ENCODE measurements around the gene ALPG.
"Not testable (repeated sequence)": the region's sequence is repeated elsewhere in the genome, so short reads cannot be mapped to it uniquely, and the experiment has no call there.

ALPG gene

DNA sequence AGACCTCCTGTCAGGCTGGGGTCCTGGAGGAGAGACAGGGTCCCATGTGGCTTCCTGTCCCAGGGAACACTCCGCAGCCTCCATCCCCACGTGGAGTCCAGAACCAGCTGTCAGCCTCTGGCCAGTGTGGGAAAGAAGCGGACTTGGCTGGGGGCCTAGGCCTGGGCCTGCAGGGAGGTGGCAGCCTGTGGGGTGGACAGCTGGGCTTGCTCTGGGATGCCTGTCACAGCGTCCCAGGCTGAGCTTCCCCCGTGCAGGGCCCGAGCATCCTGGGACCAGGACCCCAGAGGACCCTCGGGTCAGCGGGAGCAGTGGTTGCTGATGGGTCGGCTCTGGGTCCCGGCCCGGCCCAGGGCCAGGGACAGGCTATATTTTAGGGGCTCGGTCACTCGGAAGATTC, 35.8 kb downstream of the ALPG start:
- not testable (repeated sequence) for DNase-seq

DNA sequence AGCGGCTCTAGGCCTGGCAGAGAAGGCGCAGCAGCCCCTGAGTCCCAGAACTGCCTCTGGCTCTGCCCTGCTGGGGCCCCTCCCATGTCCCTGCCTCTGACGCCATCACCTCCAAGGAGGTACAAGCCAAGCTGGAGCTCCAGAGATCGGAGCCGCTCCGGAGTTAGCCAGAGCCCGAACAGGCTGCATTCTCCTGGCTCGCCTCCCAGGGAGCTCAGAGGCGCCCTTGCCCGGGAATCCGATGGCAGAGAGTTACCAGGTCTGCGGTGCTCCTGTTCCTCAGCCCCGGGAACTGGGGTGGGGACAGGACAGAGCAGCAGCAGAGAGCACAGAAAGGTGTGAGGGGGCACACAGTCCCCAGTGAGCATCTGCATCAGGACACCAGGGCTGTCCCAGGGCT, 36.4 kb downstream of the ALPG start:
- DNase-seq, result not testable (repeated sequence)

DNA sequence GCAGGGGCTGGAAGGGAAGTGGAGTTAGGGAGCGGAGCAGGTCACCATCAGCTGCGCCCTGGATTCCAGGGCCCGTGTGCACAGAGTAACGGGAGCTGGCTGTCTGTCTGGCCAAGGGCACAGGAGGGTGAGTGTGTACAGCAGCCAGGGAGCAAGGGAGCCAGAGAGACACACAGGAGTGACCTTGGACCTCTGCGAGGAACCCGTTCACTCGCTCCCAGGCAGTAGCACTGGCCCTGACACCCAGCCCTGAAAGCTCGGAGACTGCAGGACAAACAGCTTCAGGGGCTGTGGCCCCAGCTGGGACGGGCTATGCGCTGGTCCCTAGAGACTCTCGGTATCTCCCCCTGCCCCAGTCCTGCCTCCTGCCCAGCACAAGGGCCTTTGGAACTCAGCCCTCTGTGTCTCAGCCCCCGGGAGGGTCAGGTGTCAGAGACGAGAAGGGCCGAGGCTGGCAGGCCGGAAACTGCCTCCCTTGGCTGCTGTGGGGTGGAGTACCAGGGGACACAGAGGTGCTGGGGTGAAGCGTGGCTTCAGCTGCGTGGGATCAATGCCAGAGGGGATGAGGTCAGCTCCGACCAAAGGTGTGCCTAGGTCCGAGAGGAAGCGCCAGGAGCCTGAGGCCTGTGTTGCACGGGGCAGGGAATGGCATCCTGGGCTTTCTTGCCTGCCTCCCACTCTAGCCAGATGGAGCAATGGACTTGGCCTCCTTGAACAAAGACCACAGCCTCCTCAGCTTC, 37.2 kb downstream of the ALPG start:
- DNase-seq, result not testable (repeated sequence)

DNA sequence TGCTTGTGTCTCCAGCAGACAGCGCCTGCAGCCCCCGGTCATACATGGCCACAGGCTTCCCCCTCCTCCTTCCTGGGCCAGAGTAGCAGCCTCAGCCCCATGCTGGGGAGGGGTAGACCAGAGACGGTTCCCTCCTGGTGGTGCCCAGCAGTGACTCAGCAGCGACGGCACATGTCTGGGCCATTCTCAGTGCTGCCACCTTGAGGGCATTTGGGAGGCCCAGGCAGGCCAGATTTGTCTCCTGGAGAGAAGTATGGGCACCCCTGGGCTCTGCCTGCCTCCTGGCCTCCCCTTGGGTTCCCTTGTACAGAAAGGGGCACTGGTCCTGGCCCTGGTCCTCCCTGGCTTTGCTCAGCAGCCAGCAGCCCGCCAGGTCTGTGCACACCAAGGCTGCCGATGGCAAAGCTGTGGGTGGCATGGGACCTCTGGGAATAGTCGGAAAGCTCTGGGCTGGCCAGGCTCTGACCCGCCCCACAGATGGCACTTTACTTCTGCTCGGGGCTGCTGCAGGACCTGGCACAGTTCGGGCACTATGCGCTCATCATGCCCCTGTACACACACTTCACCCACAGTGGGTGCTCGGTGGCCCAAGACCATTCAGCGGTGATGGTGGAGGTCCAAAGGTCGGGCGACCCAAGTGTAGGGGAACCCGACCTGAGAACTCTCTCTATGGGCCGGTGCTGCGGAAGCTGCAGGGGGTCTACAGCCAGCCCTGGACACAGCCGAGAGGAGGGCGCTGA, 37.9 kb downstream of the ALPG start:
- peak; percentile 62 to 72 for DNase-seq

DNA sequence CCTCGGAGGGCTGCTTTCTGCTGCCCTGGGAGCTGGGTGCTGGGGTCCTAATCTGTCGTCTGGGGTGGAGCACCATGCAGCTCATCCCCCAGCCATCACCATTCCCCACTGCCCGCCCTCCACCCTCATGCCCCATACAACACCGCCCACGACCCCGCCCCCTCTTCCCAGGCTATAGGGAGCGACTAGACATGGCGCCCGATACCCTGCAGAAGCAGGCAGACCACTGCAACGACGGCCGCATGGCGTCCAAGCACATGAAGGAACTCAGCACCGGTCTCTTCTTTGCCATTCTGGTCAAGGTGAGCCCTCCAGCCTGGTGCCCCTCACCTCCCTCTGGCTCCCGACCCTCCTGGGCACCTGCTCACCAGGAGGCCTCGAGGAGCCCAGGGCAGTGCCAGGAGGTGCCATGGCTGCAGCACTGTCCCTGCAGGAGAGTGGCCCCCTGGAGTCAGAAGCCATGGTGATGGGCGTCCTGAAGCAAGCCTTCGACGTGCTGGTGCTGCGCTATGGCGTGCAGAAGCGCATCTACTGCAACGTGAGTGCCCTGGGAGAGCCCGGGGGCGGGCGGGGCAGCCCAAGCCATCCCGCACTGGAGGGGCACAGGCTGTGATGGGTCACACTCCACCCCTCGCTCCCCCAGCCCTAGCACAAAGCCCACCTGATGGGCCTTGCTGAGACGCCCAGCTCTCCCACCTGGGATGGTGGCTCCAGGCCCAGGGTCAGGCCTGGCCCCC, 38.7 kb downstream of the ALPG start:
- not testable (repeated sequence) for DNase-seq

DNA sequence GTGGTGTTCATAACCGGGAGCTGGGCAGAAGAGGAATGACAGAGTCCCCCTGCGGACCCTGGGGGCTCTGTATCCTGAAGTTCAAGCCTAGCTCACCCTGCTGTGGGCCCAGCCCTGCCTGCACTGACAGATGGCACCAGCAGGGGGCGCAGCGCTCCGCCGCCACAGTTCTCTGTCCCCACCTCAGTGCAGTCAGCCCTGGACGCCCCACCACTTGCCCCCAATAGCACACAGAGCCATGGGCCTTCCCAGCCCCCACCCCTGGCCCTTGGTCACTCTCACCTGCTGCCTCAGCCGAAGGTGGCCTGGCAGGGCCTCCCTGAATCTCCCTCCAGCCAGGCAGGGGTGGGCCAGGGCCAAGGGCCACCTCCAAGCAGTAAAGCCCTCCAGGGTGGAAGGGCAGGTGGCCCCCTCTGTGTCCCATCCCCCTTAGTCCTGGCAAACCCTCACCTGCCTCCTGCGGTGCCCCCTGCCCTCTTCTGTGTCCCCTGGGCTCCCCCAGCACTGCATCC, 39.7 kb downstream of the ALPG start:
- not testable (repeated sequence) for DNase-seq

DNA sequence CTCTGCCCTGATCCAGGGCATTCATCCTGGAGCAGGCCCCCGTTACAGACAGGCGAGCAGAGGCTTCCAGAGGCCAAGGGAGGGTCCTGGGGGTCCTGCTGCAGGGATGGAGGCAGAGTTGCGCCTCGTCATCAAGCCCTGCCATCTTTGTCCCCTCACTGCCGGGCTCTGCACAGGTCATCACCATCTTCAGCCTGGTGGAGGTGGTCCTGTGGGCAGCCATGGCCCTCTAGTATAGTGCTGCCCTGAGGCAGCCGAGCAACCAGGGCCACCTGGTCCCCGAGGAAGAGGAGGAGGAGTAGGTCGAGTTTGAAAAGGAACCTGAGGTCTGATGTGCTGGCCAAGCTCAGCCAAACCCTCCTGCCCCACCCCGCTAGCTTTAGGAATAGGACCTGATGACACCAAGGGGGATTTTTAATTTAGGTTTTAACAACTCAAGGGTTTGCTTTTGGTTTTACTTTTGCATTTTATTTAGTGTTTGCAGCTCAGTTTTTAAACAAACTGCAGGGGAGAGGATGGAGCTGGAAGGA, 40.5 kb downstream of the ALPG start:
- no peak for DNase-seq

DNA sequence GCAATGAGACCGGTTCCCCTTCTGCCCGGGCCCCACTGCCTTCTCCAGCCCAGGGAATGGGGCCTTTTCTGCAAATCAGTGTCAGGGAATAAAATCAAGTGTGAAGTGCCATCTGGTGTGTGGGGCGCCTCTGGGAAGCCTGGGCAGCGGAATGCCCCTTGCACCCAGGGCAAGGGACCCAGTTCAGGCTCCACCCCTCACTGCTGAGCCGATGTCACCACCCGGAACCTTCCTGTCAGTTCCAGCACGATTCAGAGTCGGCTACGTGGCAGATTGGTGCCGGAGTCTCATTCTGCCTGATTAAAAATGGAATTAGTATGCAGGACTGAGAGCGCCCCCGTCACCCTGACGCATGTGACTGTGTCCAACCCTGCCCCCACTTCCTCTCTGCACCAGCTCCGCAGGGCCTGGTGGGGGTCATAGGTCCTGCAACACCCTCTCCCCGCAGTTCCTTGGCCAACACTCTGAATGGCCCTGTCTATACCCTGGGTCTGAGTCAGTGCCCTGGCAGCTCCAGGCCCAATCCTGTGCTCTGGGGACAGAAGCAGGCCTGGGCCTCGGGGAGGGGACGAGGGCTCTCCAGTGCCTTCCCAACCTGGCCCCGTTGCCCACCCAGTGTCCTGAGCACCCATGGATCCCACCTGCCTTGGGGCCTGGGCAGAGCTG, 41.1 kb downstream of the ALPG start:
- no peak for DNase-seq

DNA sequence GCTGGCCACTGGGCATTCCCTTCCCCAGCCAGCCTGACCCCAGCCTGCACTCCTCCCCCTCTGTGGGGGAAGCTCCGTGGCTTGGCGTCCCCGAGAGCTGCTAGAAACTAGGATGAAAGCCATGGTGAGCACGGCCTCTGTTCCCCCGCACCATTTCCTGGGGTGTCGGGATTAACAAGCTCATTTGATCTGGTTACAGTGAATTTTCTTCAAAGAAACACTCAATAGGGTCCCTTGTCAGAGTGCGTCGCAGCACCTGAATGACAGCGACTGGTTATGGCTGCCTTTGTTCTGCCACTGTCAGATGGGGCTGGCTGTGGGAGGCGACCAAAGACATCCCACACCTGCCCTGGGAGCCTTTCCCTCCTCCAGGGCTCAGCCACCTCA, 41.7 kb downstream of the ALPG start:
- no peak for DNase-seq

DNA sequence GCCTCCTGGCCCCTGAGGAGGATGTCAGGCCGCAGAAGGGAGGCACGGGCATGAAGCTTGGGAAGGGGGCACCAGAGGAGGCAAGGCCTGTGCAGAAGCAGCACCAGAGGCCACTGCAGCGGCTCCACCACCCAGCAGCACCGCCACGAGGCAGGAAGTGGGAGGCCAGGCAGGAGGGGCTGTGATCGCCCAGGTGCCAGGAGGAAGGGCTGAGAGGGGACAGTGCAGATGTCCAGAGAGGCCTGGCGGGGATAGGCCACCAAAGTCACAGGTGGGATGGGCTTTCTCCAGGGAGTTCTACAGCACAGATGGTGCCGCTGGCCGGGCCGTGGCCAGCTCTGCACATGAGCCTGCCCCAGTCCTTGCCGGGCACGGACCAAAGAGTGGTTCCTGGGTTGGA, 43.3 kb downstream of the ALPG start:
- DNase-seq, result no peak

DNA sequence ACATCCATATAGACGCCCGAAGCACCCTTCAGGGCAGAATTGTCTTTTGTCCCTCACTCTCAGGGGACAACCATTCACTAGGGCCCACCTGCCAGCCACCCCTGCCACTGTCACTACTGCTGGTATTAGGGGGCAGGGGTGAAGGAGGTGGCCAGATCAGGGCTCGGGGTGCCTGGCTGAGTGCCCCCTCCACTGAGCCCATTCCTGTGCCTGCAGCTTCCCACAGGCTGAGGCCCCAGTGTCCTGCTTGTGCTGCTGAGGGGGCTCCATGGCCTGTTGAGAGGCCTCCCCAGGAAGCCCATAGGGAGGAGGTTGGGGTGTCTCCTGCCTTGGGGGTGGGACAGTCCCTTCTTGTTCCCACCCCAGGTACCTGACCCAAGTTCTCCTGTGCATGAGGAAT, 45.0 kb downstream of the ALPG start:
- not testable (repeated sequence) for DNase-seq

DNA sequence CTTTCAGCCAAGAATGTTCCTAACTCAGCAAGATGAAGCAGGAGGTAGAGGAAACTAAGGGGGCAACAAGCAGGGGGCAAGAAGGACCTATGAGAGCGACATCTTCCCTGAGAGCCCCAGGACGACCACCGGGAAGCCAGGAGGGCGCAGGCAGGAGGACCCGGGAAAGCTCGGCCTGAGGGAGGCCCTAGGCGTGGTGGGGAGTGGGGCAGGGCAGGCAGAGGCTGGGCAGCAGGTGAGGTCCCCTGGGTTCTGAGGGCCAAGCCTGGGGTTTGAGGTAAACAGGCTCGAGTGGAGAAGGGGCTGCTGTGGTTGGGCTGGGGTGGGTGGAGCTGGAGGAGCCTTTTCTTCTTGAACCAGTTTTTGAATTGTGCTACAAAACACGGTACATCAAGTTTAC, 48.0 kb downstream of the ALPG start:
- no peak for DNase-seq

DNA sequence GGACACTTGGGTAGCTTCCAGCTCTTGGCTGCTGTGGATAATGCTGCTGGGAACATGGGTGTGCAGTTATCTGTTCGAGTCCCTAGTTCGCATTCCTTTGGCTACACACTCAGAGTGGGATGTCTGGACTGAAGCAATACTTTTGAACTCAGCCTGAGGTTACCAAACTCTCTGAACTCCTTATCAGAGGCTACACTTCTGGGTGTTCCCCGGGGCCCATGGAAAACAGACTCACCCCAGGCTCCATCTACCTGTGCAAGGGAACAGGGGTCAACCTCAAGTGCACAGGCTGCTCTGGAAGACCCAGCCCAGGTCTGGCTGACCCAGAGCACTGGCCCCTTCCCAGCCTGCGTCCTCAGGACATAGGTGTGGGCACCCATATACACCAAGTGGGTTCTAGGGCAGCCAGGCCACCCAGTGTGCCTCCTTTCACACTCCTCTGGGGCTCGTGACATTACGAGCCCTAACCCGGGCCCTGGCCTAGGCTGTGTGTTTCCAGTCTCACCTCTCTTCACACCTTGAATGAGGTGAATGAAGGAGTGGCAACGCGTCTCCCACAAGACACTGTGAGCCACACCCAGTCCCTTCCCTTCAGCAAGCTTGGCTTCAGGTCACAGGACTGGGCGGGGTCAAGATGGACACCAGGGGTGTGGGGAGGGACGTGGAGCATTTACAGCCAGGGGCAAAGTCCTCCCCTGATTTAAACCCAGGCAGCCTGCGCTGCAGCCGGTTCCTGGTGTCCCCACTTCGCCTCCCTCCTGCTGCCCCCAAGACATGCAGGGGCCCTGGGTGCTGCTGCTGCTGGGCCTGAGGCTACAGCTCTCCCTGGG, 49.0 kb downstream of the ALPG start, which contains the start of gene ALPI:
Gene ALPI, plus strand, starts transcription at position 728 of the 830 bp plus-strand sequence. Its CDS starts 47 bp downstream, at position 775.
- no peak for DNase-seq

DNA sequence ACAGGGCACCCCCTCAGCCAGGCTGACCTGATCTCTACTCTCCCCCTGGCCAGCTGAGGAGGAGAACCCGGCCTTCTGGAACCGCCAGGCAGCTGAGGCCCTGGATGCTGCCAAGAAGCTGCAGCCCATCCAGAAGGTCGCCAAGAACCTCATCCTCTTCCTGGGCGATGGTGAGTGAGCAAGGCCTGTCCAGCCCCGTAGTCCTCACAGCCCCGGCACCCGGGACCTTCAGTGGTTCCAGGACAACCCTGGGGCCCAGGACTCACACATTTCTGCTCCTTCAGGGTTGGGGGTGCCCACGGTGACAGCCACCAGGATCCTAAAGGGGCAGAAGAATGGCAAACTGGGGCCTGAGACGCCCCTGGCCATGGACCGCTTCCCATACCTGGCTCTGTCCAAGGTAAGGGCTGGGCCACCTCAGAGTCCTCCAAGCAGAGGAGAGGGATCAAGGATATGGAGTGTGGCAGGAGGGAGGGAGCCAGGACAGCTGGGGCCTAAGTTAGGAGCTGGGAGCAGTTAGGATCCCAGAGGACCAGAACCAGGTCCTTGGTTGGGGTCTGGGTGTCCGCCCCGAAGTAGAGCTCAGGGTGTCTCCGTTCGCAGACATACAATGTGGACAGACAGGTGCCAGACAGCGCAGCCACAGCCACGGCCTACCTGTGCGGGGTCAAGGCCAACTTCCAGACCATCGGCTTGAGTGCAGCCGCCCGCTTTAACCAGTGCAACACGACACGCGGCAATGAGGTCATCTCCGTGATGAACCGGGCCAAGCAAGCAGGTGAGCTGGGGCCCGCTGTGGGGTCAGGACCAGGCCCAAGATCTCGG, 49.9 kb downstream of the ALPG start:
- DNase-seq, result no peak

DNA sequence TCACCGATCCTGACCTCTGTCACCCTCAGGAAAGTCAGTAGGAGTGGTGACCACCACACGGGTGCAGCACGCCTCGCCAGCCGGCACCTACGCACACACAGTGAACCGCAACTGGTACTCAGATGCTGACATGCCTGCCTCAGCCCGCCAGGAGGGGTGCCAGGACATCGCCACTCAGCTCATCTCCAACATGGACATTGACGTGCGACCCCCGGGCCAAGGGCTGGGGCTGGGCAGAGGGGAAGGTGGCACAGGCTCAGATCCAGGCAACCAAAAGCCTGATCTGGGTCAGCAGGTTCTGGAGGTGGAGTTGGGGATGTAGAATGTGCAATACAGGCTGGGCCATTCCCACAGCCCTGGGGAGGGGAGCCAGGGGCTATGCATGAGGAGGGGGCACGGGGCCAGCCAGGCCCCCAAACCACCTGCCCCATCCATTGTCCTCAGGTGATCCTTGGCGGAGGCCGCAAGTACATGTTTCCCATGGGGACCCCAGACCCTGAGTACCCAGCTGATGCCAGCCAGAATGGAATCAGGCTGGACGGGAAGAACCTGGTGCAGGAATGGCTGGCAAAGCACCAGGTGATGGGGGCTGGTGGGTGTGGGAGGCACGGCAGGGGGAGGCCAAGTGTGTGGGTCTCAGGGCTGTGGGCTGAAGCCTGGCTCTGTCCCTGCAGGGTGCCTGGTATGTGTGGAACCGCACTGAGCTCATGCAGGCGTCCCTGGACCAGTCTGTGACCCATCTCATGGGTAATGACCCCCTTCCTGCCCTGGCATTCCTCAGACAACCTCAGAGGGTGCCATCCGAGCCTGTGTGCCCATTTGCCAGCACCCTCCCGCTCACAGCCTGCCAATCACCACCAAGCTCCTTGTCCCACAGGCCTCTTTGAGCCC, 50.7 kb downstream of the ALPG start:
- no peak for DNase-seq

DNA sequence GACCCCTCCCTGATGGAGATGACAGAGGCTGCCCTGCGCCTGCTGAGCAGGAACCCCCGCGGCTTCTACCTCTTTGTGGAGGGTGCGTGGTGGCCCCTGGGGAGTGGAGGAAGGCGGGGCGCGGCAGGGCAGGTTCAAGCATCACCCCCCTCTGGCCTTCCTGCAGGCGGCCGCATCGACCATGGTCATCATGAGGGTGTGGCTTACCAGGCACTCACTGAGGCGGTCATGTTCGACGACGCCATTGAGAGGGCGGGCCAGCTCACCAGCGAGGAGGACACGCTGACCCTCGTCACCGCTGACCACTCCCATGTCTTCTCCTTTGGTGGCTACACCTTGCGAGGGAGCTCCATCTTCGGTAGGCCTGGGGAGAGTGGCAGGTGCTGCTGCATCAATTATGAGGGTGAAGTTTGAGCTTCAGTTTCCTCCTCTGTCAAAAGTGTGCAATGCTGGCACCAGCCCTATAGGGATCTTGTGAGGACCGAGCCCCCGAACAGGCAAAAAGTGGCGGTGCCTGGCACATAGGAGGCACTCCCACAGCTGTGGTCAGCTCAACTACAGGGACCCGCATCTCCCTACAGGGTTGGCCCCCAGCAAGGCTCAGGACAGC, 51.5 kb downstream of the ALPG start:
- DNase-seq, result no peak

DNA sequence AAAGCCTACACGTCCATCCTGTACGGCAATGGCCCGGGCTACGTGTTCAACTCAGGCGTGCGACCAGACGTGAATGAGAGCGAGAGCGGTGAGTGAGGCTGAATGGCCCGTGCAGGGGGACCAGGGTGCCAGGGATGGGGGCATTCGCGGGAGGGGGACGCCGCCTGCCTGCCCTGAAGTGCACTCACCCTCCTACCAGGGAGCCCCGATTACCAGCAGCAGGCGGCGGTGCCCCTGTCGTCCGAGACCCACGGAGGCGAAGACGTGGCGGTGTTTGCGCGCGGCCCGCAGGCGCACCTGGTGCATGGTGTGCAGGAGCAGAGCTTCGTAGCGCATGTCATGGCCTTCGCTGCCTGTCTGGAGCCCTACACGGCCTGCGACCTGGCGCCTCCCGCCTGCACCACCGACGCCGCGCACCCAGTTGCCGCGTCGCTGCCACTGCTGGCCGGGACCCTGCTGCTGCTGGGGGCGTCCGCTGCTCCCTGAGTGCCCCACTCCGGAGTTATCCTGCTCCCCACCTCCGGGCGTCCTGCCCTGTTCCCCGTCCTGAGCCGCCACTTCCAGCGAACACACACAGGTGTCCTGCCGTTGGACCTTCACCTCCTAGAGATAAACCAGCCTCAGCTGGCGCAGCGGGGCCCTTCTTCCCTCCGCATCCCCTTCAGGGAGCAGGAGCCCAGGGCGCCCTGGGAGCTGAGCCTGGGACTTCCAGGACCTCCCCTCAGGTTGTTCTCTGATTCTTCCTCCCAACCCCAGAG, 52.2 kb downstream of the ALPG start:
- DNase-seq, result no peak

DNA sequence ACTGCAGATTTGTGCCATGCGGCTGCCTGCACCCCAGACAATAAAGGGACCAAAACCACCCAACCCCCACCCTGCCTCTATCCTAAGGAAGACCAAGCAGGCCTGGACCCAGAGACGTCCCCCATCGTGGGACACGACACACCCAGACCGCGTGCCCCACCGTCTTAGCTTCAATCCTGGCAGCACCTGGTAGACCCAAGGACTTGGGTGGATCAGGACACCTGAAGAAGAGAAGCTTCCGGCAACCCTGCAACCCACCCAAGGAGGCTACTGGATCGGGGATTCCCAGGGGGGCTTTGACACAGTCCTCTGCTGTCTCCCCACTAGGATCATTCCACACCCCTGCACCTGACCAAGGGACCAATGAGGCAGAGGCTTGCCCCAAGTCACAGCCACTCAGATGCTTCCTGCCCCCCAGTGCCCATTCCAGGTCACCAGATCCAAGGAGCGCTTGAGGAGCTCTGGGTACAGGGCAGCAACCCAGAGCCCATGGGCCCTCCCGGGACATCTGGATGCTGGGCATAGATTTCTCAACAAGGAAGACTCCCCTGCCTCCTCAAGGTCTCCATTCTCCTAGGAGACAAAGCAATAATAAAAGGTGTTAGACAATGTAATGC, 52.9 kb downstream of the ALPG start:
- no peak for DNase-seq
